GM19324 (cell line): ENCODE data around the gene IRF5.
A peak's percentile ranks its signal among the peaks of the same experiment; 100 is the strongest.
"Not testable (repeated sequence)": the region's sequence is repeated elsewhere in the genome, so short reads cannot be mapped to it uniquely, and the experiment has no call there.

Experiments
- ATAC-seq: cut with Tn5 transposase; IDR thresholded peaks from one replicate; pipeline ENCODE4 v1.9.1; 2021; ENCODE audit warnings: mild to moderate bottlenecking, moderate library complexity; ENCODE audit not compliant: unreplicated experiment, low FRiP score

The IRF5 gene

GRCh38 chr7:128954830-128955802 lies 17.4 kb downstream of the IRF5 start:
- peak; percentile 63 for ATAC-seq

- no peak for ATAC-seq
Measured at GRCh38 chr7:128955981-128956380, 18.3 kb downstream of the IRF5 start.

- no peak for ATAC-seq
Measured at GRCh38 chr7:128959296-128959695, 21.6 kb downstream of the IRF5 start.

GRCh38 chr7:128961030-128961659 lies 23.4 kb downstream of the IRF5 start:
- no peak for ATAC-seq

GRCh38 chr7:128962899-128963298 lies 25.2 kb downstream of the IRF5 start:
- no peak for ATAC-seq

GRCh38 chr7:128963327-128963757 lies 25.6 kb downstream of the IRF5 start:
- no peak for ATAC-seq

GRCh38 chr7:128968624-128969023 lies 30.9 kb downstream of the IRF5 start:
- ATAC-seq = no peak

GRCh38 chr7:128974241-128974934 lies 36.7 kb downstream of the IRF5 start:
- no peak for ATAC-seq

GRCh38 chr7:128982105-128982504 lies 44.4 kb downstream of the IRF5 start:
- ATAC-seq = no peak

GRCh38 chr7:128985660-128986059 lies 47.9 kb downstream of the IRF5 start:
- no peak for ATAC-seq

- ATAC-seq = no peak
Measured at GRCh38 chr7:128986609-128987008, 48.9 kb downstream of the IRF5 start.

GRCh38 chr7:128988372-128988771 lies 50.6 kb downstream of the IRF5 start:
- ATAC-seq = no peak

GRCh38 chr7:128989961-128990360 lies 52.2 kb downstream of the IRF5 start:
- ATAC-seq = no peak

GRCh38 chr7:128993419-128993818 lies 55.7 kb downstream of the IRF5 start:
- no peak for ATAC-seq

- not testable (repeated sequence) for ATAC-seq
Measured at GRCh38 chr7:128994560-128994959, 56.8 kb downstream of the IRF5 start.

GRCh38 chr7:128997181-128997580 lies 59.5 kb downstream of the IRF5 start:
- no peak for ATAC-seq
